HEK293 (cell line): ENCODE data around the gene C3AR1.

Source experiments
- CTCF ChIA-PET: fragments of 350-600 bp; formaldehyde crosslinking; extraction: SDS; loops from one replicate; lab custom pipeline; 2021; ENCODE audit warnings: antibody characterized with exemption; lab: Yijun Ruan, JAX
- POLR2A ChIA-PET: fragments of 300-600 bp; formaldehyde crosslinking; extraction: SDS; loops from one replicate; lab custom pipeline; 2020; ENCODE audit warnings: antibody characterized with exemption, inconsistent platforms; lab: Yijun Ruan, JAX
- H3K27ac ChIP-seq: fragments of 200-500 bp; sonication (Bioruptor generic); 2 replicates; pipeline ENCODE4 v1.5.1; 2014; ENCODE audit warnings: low read depth, low read length, control low read depth, inconsistent platforms; ENCODE audit errors: extremely low read depth
- H3K36me3 ChIP-seq, 2 experiments: fragments of 200-500 bp in 1 of 2; sonication (Bioruptor generic) in 1 of 2; 1 replicate in 1 of 2; 2 replicates in 1 of 2; pipeline ENCODE4 v1.5.1; 2014 to 2017; ENCODE audit warnings: inconsistent platforms in 2 of 2, low read length in 2 of 2; ENCODE audit not compliant: control insufficient read depth in 2 of 2, insufficient read depth in 1 of 2
- H3K4me1 ChIP-seq: fragments of 200-500 bp; sonication (Bioruptor generic); 2 replicates; pipeline ENCODE4 v1.5.1; 2014; ENCODE audit warnings: mild to moderate bottlenecking, low read length, inconsistent platforms; ENCODE audit not compliant: control insufficient read depth, insufficient read depth
- H3K4me3 ChIP-seq: 2 replicates; pipeline ENCODE4 v1.5.1; 2011; ENCODE audit warnings: low read depth, mild to moderate bottlenecking, control low read depth, low read length, moderate library complexity
- H3K9me3 ChIP-seq: fragments of 200-500 bp; sonication (Bioruptor generic); 2 replicates; pipeline ENCODE4 v1.5.1; 2014; ENCODE audit warnings: low read depth, low read length, inconsistent platforms; ENCODE audit not compliant: control insufficient read depth, insufficient read depth
- EGR2 ChIP-seq: fragments of 450-650 bp; formaldehyde crosslinking; IDR thresholded peaks from 2 replicates; pipeline ENCODE4 v1.5.1; 2016; ENCODE audit warnings: low read depth, missing biosample characterization, missing genetic modification characterization
- IKZF3 ChIP-seq: fragments of 450-650 bp; IDR thresholded peaks from 2 replicates; pipeline ENCODE4 v1.5.0; 2018; ENCODE audit warnings: missing biosample characterization, mild to moderate bottlenecking, missing genetic modification characterization, moderate library complexity
- KLF17 ChIP-seq: fragments of 450-650 bp; formaldehyde crosslinking; IDR thresholded peaks from 2 replicates; pipeline ENCODE4 v1.5.1; 2016; ENCODE audit warnings: missing biosample characterization, missing genetic modification characterization
- WT1 ChIP-seq: fragments of 450-650 bp; formaldehyde crosslinking; IDR thresholded peaks from 2 replicates; pipeline ENCODE4 v1.5.1; 2016; ENCODE audit warnings: missing biosample characterization, missing genetic modification characterization
- ZBTB17 ChIP-seq: fragments of 450-650 bp; formaldehyde crosslinking; IDR thresholded peaks from 2 replicates; pipeline ENCODE4 v1.5.1; 2016; ENCODE audit warnings: missing biosample characterization, missing genetic modification characterization
- ZBTB48 ChIP-seq: fragments of 450-650 bp; formaldehyde crosslinking; IDR thresholded peaks from 2 replicates; pipeline ENCODE4 v1.5.1; 2016; ENCODE audit warnings: missing biosample characterization, missing genetic modification characterization
- ZBTB6 ChIP-seq: fragments of 450-650 bp; formaldehyde crosslinking; IDR thresholded peaks from 2 replicates; pipeline ENCODE4 v1.5.1; 2017; ENCODE audit warnings: missing biosample characterization, missing genetic modification characterization
- ZEB2 ChIP-seq: fragments of 450-650 bp; formaldehyde crosslinking; IDR thresholded peaks from 2 replicates; pipeline ENCODE4 v1.5.1; 2016; ENCODE audit warnings: missing biosample characterization, missing genetic modification characterization
- ZFHX2 ChIP-seq: fragments of 450-650 bp; formaldehyde crosslinking; conservative IDR thresholded peaks from 2 replicates; pipeline ENCODE4 v1.5.1; 2016; ENCODE audit warnings: missing biosample characterization, missing genetic modification characterization
- ZFP3 ChIP-seq: fragments of 450-650 bp; formaldehyde crosslinking; IDR thresholded peaks from 2 replicates; pipeline ENCODE4 v1.5.1; 2016; ENCODE audit warnings: low read depth, missing biosample characterization, missing genetic modification characterization
- ZNF324 ChIP-seq: fragments of 450-650 bp; formaldehyde crosslinking; IDR thresholded peaks from 2 replicates; pipeline ENCODE4 v1.5.1; 2016; ENCODE audit warnings: missing biosample characterization, missing genetic modification characterization
- ZNF488 ChIP-seq: fragments of 450-650 bp; formaldehyde crosslinking; IDR thresholded peaks from 2 replicates; pipeline ENCODE4 v1.5.1; 2016; ENCODE audit warnings: missing biosample characterization, missing genetic modification characterization
- ZNF521 ChIP-seq: fragments of 450-650 bp; formaldehyde crosslinking; IDR thresholded peaks from 2 replicates; pipeline ENCODE4 v1.5.1; 2017; ENCODE audit warnings: missing biosample characterization, mild to moderate bottlenecking, missing genetic modification characterization
- ZNF571 ChIP-seq: fragments of 450-650 bp; formaldehyde crosslinking; IDR thresholded peaks from 2 replicates; pipeline ENCODE4 v1.5.0; 2017; ENCODE audit warnings: missing biosample characterization, missing genetic modification characterization
- ZNF624 ChIP-seq: fragments of 450-650 bp; formaldehyde crosslinking; IDR thresholded peaks from 2 replicates; pipeline ENCODE4 v1.5.1; 2017; ENCODE audit warnings: missing biosample characterization, missing genetic modification characterization
- ZNF626 ChIP-seq: fragments of 450-650 bp; sonication (Bioruptor Pico); formaldehyde crosslinking; IDR thresholded peaks from 2 replicates; pipeline ENCODE4 v1.5.1; 2018; ENCODE audit warnings: missing biosample characterization, missing genetic modification characterization, inconsistent platforms
- ZNF645 ChIP-seq: fragments of 450-650 bp; formaldehyde crosslinking; IDR thresholded peaks from 2 replicates; pipeline ENCODE4; 2016; ENCODE audit warnings: missing biosample characterization, missing genetic modification characterization
- ZNF843 ChIP-seq: fragments of 450-650 bp; formaldehyde crosslinking; IDR thresholded peaks from 2 replicates; pipeline ENCODE4 v1.5.1; 2016; ENCODE audit warnings: missing biosample characterization, missing genetic modification characterization
- ZSCAN5A ChIP-seq: fragments of 450-650 bp; formaldehyde crosslinking; IDR thresholded peaks from 2 replicates; pipeline ENCODE4 v1.5.1; 2016; ENCODE audit warnings: missing biosample characterization, missing genetic modification characterization

The C3AR1 gene

GRCh38 chr12:8037947-8038346 lies 28.2 kb downstream of the C3AR1 start (continued):
- TF ChIP-seq ZSCAN5A (no peak), ZEB2 (tag by site-specific recombination) (no peak)
- TF ChIP-seq, all 188 proteins: peak for 3

- TF ChIP-seq KLF17: no peak
- no peak overlapping the region for H3K27ac ChIP-seq
Observed at GRCh38 chr12:8037046-8037663, 29.0 kb downstream of the C3AR1 start.

GRCh38 chr12:8036346-8036745 lies 29.8 kb downstream of the C3AR1 start:
- ChIA-PET POLR2A (interaction anchor here (1.3 kb wide), 1 partner anchor 9 kb away, joined by 3 read pairs; no protein-coding TSS in a partner anchor), CTCF (interaction anchor here (0.6 to 3.7 kb wide), 4 partner anchors 9 to 199 kb away, joined by 3 to 29 read pairs (median 4); no protein-coding TSS in a partner anchor)
- Histone ChIP-seq H3K9me3 (no peaks in the 10 kb centered on the region), H3K27ac (no peak overlapping the region), H3K4me3 (no peak overlapping the region), H3K36me3 (peaks cover 8 to 13% of the 10 kb centered on the region in 2 experiments; a peak in 2 of 3 replicates), H3K4me1 (peaks cover 11% of the 10 kb centered on the region)
- TF ChIP-seq ZNF488 (tag by site-specific recombination) (no peak), ZBTB17 (tag by site-specific recombination) (no peak), ZNF324 (tag by site-specific recombination) (no peak), ZBTB48 (tag by site-specific recombination) (no peak), ZNF645 (tag by site-specific recombination) (no peak), WT1 (no peak)

More at GRCh38 chr12:8037046-8037663, 29.0 kb downstream of the C3AR1 start:
- Histone ChIP-seq H3K36me3 (peaks cover 11 to 17% of the 10 kb centered on the region in 2 experiments), H3K4me1 (peaks cover 11% of the 10 kb centered on the region), H3K9me3 (no peaks in the 10 kb centered on the region), H3K4me3 (no peak overlapping the region)
- ChIA-PET CTCF (interaction anchor here (0.6 to 4.0 kb wide), 5 partner anchors 9 to 198 kb away, joined by 3 to 29 read pairs (median 9); no protein-coding TSS in a partner anchor), POLR2A (interaction anchor here (0.9 kb wide), 1 partner anchor 101 kb away, joined by 3 read pairs; the partner anchor contains the start of gene SLC2A3)

GRCh38 chr12:8035440-8036010 lies 30.6 kb downstream of the C3AR1 start:
- TF ChIP-seq ZNF843 (tag by site-specific recombination): no peak
- peak; percentile 41; the same call in 1 of the 2 replicates for TF ChIP-seq EGR2
- TF ChIP-seq ZNF624: no peak
- TF ChIP-seq IKZF3 (tag by site-specific recombination): no peak
- TF ChIP-seq ZNF571 (tag by site-specific recombination): no peak
- TF ChIP-seq ZBTB6 (tag by site-specific recombination): no peak
- TF ChIP-seq ZFHX2 (tag by site-specific recombination): peak; percentile 22; the same call in 1 of the 2 replicates
- no peak for TF ChIP-seq ZNF521
- no peak for TF ChIP-seq ZNF626 (tag by site-specific recombination)
- TF ChIP-seq ZFP3 (tag by site-specific recombination): no peak
- TF ChIP-seq, all 188 proteins: peak for 2
- peaks cover 11% of the 10 kb centered on the region for H3K4me1 ChIP-seq
- H3K27ac ChIP-seq: no peak overlapping the region
- H3K4me3 ChIP-seq: no peak overlapping the region
- H3K36me3 ChIP-seq: peaks cover 3 to 8% of the 10 kb centered on the region in 2 experiments; a peak in 2 of 3 replicates
- POLR2A ChIA-PET: interaction anchor here (1.3 kb wide), 1 partner anchor 8 kb away, joined by 3 read pairs; no protein-coding TSS in a partner anchor
- H3K9me3 ChIP-seq: no peaks in the 10 kb centered on the region
- CTCF ChIA-PET: interaction anchor here (0.8 to 3.7 kb wide), 3 partner anchors 10 to 48 kb away, joined by 3 to 29 read pairs (median 4); no protein-coding TSS in a partner anchor
